Fibroblast of mammary gland (primary cell): ENCODE results near the gene KCNC3.

ENCODE experiments used
- DNase-seq: peaks from one replicate; pipeline ENCODE4 v3.0.0-alpha.2; 2010; ENCODE audit warnings: low read depth
- H3K4me3 ChIP-seq: 2 replicates; pipeline ENCODE4 v1.5.1; 2011; ENCODE audit warnings: low read depth, mild to moderate bottlenecking, low read length, moderate library complexity; ENCODE audit not compliant: control insufficient read depth
- TF ChIP-seq, protein P1 (sequence below): conservative IDR thresholded peaks from 2 replicates; pipeline ENCODE4 v1.5.1; 2011; ENCODE audit warnings: low read depth, low read length, inconsistent platforms; ENCODE audit not compliant: control insufficient read depth, insufficient read depth

KCNC3 gene

GRCh38 chr19:50285833-50286232 lies 43.3 kb downstream of the KCNC3 start:
- TF ChIP-seq, protein P1, sequence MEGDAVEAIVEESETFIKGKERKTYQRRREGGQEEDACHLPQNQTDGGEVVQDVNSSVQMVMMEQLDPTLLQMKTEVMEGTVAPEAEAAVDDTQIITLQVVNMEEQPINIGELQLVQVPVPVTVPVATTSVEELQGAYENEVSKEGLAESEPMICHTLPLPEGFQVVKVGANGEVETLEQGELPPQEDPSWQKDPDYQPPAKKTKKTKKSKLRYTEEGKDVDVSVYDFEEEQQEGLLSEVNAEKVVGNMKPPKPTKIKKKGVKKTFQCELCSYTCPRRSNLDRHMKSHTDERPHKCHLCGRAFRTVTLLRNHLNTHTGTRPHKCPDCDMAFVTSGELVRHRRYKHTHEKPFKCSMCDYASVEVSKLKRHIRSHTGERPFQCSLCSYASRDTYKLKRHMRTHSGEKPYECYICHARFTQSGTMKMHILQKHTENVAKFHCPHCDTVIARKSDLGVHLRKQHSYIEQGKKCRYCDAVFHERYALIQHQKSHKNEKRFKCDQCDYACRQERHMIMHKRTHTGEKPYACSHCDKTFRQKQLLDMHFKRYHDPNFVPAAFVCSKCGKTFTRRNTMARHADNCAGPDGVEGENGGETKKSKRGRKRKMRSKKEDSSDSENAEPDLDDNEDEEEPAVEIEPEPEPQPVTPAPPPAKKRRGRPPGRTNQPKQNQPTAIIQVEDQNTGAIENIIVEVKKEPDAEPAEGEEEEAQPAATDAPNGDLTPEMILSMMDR = no peak
- no peak overlapping the region for H3K4me3 ChIP-seq
- no peak for DNase-seq

GRCh38 chr19:50281491-50281890 lies 47.7 kb downstream of the KCNC3 start:
- TF ChIP-seq, protein P1 = no peak
- no peak overlapping the region for H3K4me3 ChIP-seq
- no peak for DNase-seq

DNA sequence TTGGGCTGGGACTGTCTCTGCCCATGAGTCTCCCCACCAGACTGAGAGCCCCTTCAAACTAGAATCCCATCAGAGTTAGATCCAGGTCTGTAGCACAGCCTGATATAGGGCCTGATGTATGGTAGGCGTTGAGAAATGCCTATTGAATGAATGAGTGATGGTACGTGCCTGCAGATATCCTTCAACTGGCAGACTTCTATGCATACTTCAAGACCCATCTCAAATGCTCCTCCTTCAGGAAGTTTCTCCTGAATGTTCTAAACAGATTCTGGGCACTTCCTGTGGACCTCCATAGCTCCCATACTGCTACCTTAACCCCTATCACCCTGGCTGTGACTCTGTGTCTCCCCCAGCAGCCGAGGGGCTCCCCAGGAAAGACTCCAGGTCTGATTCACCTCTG lies 48.2 kb downstream of the KCNC3 start:
- no peak for DNase-seq
- H3K4me3 ChIP-seq = no peak overlapping the region
- TF ChIP-seq, protein P1 = no peak

GRCh38 chr19:50280074-50280473 lies 49.1 kb downstream of the KCNC3 start:
- no peak overlapping the region for H3K4me3 ChIP-seq
- no peak for DNase-seq
- TF ChIP-seq, protein P1 = no peak

- no peak overlapping the region for H3K4me3 ChIP-seq
- TF ChIP-seq, protein P1 = no peak
- DNase-seq = no peak
These were observed 51.1 kb downstream of the KCNC3 start for GRCh38 chr19:50277966-50278580.

GRCh38 chr19:50276370-50277063 lies 52.7 kb downstream of the KCNC3 start:
- TF ChIP-seq, protein P1 = no peak
- DNase-seq = no peak

More at GRCh38 chr19:50276370-50277063, 52.7 kb downstream of the KCNC3 start:
- H3K4me3 ChIP-seq = no peak overlapping the region
